Activated T-cell treated with anti-CD3 and anti-CD28 coated beads for 1 hour (primary cell): ENCODE measurements around the gene GPC6.

ENCODE experiments used
- DNase-seq: peaks from one replicate; pipeline ENCODE4 v3.0.0-alpha.2; 2020; ENCODE audit warnings: low read depth

The GPC6 gene

DNA sequence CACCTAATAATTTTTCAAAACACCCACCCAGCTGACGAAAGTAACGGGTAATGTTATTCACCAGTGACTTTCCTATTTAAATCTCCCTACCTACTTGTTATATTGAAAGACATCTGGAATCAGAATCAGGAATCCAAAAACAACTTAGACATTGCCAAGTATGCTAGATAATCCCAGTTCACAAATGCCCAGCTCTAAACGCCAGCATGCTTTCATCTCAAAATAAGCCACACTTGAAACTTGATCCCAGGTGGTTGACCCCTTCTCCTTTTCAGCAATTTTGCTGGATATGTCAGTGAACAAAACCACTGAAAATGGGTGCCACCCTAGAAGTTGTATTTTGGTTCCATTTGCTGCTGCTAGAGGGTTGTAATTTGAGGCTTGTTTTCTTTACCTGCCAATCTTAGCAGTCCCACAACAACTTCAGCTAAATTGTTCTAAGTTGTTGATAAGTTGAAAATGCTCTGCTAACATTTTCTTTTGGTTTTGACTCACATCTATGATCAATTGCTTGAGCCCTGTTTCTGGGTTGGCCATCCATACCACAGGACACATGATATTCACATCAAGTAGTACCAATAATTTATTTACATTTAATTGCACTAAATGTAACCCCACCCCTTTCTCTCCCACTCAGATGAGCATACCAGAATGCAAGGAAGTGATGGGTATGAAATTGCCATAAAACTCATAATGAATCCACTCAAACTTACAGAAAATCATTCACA is 1186.4 kb downstream of the GPC6 start:
- DNase-seq = no peak

DNA sequence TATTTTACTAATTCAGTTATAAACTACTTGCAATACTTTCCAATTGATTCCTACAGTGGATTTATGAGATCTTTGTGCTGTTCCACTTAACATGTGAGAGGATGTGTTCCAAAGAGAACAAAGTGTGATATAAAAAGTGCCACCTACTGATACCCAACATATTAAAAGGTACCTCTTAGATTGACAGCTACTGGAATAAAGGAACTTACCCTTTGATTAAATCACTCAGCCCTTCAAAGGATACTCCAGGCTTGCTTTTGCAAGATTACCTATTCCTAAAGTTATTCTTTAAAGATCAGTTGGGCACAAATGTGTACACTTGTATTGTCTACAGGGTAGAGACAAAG is 1187.0 kb downstream of the GPC6 start:
- no peak for DNase-seq

DNA sequence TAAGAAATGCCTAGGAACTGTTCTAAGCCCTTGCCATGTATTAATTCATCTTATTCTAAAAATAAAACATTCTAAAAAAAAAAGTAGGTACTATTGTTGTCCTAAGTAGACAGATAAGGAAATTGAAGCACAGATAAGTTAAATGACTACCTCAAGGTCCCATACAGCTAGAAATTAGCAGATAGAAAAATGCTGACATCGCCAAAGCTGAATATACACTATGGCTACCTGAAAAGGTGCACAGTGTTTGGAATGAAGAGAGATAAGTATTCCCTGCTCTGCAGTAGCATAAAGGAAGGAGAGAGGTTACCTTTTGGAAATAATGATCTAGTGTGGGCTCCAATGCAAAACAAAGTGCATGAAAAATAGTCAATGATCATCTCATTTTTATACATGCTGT is 1187.5 kb downstream of the GPC6 start:
- DNase-seq = no peak

DNA sequence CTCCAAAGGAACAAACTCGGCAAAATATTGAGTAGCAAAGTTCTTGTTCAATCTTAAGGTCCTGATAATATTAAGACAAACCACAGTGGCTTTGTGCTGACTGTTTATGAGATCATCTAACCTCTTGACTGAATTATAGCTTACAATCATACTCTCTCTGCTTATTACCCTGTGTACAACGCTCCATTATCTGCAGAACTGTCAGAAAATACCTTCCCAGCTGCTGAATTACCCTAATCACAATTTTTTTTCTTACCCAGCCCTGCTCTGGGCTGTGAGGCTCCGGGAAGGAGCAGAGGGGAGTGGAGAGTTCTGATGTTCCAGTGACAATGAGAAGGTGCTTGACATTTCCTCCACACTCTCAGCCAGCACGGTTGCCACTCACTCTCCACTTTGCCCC is 1188.1 kb downstream of the GPC6 start:
- DNase-seq = no peak

DNA sequence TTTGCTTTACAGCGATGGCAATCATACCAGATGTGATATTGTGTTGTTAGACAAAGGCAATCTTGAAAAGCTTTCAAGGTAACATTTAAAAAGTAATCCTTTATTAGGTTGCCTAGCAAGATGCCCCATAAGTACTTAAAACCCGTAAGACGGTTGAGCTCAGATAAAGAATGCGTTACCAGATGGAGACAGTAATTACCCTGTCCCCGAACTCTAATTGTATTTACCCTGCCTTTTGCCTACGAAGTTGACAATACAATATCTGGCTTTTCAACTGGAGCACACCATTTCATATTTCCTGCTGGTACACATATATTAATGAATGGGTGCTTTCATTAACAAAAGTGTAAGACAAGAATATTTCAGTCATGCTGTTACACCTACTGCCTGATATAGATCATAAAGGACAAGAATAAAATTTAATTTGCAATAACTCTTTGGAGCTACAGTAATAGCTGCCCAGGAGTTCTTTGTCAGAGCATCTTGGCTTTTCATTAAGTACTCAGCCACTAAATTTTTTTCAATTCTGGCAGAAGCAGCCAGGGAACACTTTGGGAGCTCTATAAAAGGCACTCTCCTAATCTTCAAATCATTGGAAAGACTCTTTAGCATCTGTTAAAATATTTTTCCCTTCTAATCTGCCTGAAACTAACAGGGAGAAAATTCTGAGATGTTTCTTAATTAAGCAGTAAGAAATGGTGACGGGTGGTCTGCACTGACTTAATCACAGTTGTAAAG is 1189.1 kb downstream of the GPC6 start:
- DNase-seq = no peak

DNA sequence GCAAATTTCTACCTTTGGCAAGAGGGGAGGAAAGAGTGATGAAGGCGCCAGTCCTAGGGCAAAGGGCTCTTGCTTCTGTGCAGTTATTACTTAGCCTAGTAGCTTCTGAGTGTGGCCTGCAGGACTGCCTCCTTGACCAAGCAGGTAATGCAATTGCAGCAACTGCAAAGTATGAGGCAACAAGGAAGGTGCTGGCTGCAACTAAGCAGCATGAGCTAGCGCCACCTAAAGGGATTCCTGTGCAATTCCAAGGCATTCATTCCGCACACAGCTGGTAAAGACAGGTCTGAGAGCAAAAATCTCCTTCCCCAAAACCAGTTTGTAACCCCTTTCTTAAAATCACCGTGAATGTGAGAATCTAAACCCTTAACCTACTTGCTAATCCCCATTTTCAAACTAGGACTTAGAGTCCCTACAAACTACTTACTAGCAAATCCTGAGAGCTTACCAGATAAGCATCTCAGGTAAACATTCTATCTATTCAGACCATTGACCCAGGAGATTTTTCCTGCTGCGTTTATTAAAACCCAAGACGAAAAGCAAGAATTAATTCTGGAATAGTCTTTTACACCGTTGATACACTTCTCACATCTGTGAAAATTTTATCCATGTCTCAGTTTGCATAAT is 1190.0 kb downstream of the GPC6 start:
- DNase-seq = no peak

DNA sequence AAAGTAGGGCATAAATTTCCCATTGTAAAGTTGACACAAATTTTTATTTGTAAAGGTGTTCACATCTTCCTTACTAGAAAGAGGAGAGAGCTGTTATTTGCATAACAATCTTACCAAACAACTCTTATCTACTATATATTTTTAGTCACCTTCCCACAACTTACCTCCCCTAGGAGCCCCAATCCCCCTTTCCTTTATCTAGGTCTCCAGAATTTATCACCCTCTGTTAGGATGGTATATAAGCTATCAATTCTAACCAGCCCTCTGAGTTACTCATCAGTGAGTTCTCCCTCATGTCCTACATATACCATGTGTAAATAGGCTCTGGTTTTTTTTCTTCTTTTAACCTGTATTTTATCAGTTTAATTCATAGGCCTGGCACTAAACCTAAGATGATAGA is 1190.7 kb downstream of the GPC6 start:
- DNase-seq = no peak

DNA sequence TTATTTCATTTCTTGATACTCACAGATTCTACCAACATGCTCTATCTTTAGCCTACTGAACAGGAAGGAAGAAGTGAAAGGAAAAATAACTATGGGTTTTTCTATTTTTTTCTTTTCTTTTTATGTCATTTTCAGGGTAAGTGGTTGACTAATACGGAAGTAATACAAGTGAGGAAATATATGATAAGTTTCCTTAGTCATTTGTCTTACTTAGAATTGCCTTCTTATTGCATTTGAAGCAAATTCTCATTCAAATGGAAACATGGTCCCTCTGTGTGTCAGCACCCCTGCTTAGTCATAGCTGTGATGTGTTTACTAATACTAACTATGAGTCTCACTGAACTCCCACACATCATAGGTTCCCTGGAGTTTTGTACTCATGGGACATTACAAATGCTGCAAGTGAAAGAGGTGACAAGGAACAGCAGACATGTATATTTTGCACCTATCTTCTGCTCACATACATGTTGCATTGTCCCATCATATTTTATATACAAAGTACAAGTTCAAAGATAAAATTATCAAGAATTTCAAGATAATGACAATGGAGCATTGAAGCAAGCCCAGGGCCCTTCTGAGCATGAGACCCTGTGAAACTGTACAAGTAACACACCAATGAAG is 1192.8 kb downstream of the GPC6 start:
- DNase-seq = no peak

DNA sequence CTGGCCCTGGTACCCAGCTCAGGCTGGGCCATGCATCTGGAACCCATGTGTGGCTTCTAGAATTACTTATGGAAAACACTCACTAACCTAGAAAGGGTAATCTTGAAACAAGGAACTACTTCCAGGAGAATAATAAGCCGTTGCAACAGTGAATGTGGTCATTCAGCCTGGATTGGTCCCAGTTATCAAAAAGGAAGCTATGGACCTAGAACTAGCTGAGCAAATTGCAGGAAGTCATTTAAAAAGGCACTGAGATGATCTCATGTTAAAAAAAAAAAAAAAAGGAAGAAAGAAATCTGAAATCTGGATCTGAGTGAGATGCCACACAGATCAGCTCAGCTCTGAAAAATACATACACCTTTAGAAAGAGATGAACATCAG is 1193.3 kb downstream of the GPC6 start:
- no peak for DNase-seq

DNA sequence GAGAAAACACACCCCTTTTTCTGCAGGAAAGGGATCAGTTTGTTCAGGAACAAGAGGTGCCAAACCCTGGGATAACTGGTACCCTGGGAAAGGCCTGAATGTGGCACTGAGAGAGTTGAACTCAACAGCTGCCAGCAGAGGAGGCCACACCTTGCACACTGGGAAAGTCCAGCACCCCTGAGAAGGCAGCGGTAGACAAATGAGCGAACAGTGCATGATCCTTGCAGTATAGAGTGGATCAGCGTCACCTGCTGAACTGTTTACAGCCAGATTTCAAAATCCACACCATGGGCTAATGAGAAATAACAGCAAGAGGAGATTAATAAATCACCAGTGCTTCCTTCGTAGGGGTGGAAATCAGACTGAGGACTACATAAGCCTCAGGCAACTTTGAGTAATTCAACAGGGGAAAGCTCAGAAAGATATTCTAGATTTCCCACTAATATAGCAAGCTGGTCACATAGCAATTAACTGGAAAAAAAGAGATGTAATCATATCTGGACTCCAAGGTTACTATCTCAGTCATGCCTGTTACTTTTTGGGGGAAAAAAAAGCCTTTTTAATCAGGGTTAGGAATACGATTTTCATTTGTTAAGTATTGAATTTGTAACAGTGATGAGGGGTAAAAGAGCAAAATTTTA is 1200.8 kb downstream of the GPC6 start:
- DNase-seq = no peak

DNA sequence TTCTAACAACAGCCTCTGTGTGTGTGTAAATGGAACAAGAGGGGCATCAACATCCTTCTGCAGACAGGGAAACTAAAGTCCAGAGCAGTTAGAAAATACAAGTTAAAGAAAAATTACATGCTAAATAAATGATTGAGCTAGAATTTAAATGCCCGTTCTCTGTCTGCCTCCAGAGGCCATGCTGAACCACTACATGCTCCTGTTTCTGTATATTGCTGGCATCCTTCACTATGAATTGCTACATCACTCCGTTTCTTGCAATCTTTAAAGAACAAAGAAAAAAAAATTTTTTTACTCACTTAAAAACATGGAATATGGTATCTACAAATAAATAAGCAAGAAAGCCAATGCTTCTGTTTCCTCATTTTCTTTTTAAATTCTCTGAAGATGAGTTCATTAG is 1205.0 kb downstream of the GPC6 start:
- DNase-seq = no peak

DNA sequence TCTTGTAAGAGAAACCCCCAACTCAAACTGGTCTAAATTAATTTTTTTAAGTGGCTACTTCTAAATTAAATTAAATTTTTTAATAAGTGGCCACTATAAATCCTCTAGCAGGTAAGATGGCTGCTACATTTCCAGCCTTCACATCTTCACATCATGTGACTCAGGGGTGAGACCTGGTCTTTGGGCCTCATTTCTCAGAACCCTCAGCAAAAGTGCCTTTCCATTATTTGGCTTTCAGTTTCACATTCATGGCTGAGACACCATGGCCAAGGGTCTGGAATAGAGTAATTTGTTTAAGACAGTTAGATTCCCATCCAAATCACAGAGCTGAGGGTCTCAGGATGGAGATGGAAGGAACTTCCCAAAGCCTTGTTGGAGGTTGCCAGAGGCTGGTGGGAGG is 1205.4 kb downstream of the GPC6 start:
- DNase-seq = no peak

DNA sequence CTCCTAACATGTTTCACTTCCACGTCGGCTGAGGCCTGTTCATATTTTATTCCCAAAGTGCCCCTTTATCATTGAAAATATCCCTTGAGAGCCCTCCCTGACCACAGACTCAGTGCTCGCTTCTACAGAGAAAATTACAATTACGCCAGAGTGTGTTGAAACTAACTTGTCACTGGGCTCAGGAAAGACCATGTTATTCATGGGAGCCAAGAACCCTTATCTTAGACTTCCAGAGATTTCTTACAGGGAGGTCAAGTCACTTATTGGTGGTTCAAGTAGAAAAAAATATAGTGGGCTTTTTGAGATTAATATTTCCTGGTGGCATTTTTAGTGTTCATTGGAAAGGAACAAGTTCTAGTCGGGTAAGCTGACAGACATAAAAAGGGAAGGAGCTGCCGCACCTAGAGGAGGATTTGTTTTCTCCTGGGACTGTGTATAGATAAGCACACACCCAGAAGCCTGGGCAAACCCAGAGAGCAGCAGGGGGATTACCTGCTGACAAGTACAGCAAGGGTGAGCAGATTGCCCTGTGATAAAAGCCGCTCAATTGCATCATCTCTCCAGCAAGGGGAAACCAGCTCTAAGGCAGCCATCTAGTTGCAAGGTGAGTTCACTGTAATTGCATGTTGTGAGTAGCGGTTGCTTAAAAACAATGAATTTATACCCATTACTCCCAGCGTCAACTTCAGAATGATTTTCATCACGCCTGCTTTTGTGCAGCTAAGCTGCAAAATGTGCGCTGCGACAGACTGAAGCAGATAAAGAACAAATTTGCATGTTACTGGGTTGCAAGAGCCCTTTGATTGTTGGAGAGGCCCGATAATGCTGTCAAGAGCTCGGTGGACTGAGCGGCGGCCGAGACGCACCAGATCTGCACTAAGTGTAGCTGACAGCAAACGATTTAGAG is 1206.7 kb downstream of the GPC6 start:
- no peak for DNase-seq

DNA sequence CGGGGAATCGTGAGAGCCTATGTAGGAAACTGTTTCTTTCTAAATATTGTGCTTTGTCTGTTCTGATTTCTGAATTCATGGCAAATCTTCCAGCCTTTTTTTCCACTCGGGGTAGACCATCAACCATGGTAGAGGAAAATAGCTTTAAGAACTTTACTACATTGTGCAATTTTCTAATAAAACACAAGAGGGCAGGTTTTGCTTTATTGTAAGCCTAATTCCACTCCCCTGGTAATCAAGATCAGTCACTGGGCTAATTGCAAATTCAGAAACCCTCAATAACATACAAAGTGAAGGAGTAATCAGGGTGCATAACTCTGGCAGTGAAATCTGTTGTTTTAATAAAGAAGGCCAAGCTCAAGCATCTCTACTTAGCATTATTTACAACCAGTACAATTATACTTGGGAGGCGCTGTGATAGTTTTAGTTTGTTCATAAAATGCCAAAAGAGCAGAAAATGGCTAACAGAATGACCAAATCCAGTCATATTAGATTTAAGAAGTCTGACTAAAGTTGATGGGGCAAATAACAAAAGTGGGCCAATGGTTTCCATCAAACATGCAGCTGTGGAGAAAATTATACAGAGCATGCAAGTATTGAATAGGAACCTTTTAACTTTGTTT is 1209.1 kb downstream of the GPC6 start:
- DNase-seq = no peak

DNA sequence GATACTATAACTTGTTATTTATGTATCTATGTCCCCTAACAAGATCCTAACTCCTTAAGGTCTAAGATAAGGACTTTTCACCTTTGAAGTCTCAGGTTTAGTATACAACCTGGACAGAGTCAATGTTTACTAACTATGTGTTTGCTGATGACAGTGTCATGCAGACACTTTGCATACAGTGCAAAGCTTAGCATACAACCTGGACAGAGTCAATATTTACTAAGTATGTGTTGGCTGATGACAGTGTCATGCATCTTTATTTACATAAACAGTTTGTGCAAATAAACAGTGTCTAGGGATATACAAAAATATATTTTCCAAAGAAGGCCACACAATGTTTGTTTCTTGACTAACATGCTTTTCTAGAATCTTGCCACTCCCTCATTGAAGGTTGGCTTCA is 1218.2 kb downstream of the GPC6 start:
- no peak for DNase-seq

DNA sequence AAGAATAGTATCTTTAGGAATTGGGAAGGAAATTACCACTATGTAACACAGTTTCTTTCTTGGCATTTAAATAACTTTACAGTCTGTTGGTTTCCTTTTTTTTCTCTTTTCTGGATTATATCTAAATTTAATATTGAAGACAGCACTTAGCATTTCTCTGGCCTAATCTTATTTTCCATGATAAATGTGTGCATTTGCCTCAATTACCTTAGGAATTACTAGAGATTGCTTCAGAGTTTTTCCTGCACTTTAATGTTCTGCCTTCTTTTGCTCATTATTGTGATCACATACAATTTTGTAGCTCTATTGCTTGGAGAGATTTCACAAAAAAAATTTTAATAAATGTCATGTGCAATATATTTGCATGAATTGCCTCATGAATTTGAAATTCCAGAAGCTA is 1227.7 kb downstream of the GPC6 start:
- no peak for DNase-seq

DNA sequence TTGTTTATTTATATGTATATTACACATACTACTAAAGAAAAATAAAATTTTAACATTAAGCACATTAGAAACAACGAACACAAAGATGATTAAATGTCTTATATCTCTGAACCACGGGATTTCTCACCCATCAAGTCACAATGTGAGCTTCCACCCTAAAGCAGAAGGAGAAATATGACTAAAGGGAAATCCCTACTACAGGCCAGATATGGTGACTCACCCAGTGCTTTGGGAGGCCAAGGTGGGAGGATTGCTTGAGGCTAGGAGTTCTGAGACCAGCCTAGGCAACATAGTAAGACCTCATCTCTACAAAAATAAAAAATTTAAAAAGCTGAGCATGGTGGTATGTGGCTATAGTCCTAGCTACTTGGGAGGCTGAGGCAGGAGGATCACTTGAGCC is 1228.3 kb downstream of the GPC6 start:
- no peak for DNase-seq

DNA sequence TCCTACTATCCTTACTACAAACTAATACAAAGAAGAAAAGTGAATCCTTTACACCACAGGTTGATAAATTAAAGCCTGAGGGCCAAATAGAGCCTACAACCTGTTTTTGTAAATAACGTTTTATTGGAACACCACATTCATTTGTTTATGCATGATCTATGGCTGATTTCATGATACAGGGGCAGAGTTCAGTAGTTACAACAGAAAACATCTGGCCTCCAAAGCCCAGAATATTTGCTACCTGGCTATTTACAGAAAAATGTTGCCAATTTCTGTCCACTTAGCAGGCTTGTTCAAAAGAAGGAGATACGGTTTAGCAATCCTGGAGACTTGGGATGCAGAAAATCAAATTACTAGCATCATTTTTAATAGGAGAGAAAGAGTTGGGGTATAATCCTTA is 1228.8 kb downstream of the GPC6 start:
- no peak for DNase-seq
